Retinal pigment epithelial cell (primary cell): ENCODE results near the gene FOXK1.

Source experiments
- DNase-seq: peaks from one replicate; pipeline ENCODE4 v3.0.0-alpha.2; 2010; ENCODE audit warnings: low read depth
- H3K4me3 ChIP-seq: 2 replicates; pipeline ENCODE4 v1.5.1; 2011; ENCODE audit warnings: mild to moderate bottlenecking, low read length, control low read depth, moderate library complexity
- CTCF ChIP-seq: conservative IDR thresholded peaks from 2 replicates; pipeline ENCODE4 v1.5.1; 2011; ENCODE audit warnings: low read depth, low read length, control low read depth, inconsistent platforms

Gene FOXK1

GRCh38 chr7:4745265-4745919 is 63.3 kb downstream of the FOXK1 start:
- no peak for DNase-seq
- no peak for TF ChIP-seq CTCF
- H3K4me3 ChIP-seq = no peak overlapping the region

- H3K4me3 ChIP-seq = no peak overlapping the region
- DNase-seq = no peak
- no peak for TF ChIP-seq CTCF
Measured at GRCh38 chr7:4745971-4746919, 64.2 kb downstream of the FOXK1 start.

GRCh38 chr7:4747013-4747412 is 64.9 kb downstream of the FOXK1 start:
- DNase-seq = no peak
- no peak overlapping the region for H3K4me3 ChIP-seq
- TF ChIP-seq CTCF = no peak

- DNase-seq = no peak
- H3K4me3 ChIP-seq = no peak overlapping the region
- no peak for TF ChIP-seq CTCF
Measured at GRCh38 chr7:4747746-4748145, 65.7 kb downstream of the FOXK1 start.

GRCh38 chr7:4748231-4748681 is 66.2 kb downstream of the FOXK1 start:
- H3K4me3 ChIP-seq = no peak overlapping the region
- no peak for DNase-seq
- no peak for TF ChIP-seq CTCF

- TF ChIP-seq CTCF = no peak
- H3K4me3 ChIP-seq = no peak overlapping the region
- no peak for DNase-seq
Measured at GRCh38 chr7:4749363-4749762, 67.3 kb downstream of the FOXK1 start.
